HG02884 (cell line): ENCODE results near the gene BCAS3.
"Not testable (repeated sequence)": the region's sequence is repeated elsewhere in the genome, so short reads cannot be mapped to it uniquely, and the experiment has no call there.

Source experiments
- ATAC-seq: cut with Tn5 transposase; IDR thresholded peaks from one replicate; pipeline ENCODE4 v1.9.1; 2021; ENCODE audit warnings: mild to moderate bottlenecking, moderate library complexity; ENCODE audit not compliant: unreplicated experiment

BCAS3 gene

DNA sequence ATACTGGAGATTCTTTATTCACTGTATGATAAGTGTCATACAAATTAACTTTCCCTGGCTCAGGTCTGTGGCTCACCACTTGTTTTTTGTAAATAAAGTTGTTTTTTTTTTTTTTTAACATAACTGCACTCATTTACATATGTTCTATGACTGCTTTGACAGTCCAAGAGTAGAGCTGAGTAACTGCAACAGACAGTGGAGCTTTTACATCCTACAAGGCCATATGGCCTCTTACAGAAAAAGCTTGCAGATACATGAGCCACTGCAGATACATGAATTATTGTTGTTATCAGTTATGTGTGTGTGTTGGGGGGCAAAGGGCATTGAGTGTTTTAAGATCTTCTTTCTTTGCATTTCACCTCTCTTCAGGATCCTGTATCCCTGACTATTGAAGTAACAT is 311.7 kb downstream of the BCAS3 start:
- no peak for ATAC-seq

DNA sequence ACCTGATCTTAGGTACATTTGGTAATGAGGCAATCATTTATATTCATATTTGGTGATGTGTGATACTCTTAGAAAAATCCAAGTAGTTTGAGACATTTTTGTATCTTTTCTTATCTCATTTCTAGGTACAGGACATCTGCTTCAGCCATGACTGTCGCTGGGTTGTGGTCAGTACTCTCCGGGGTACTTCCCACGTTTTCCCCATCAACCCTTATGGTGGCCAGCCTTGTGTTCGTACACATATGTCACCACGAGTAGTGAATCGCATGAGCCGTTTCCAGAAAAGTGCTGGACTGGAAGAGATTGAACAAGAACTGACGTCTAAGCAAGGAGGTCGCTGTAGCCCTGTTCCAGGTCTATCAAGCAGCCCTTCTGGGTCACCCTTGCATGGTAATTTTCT is 312.2 kb downstream of the BCAS3 start:
- ATAC-seq: no peak

DNA sequence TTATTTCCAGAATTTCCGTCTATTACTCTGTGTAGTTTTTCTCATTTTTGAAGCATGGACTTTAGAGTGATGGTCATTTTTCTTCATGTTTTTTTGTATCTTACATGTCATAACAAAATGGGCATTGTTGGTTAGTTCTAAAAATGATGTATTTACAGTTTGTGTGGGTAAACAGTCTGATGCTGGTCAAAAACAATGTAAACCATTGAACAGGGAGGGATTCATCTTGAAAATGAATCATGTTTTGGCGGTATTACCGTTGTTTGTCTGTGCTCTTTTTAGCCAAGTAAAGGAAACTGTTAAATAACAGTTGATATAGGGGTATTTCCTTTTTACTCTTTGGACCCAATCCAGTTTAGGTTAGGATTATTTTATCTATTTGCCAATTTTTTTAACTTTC is 315.8 kb downstream of the BCAS3 start:
- ATAC-seq: no peak

DNA sequence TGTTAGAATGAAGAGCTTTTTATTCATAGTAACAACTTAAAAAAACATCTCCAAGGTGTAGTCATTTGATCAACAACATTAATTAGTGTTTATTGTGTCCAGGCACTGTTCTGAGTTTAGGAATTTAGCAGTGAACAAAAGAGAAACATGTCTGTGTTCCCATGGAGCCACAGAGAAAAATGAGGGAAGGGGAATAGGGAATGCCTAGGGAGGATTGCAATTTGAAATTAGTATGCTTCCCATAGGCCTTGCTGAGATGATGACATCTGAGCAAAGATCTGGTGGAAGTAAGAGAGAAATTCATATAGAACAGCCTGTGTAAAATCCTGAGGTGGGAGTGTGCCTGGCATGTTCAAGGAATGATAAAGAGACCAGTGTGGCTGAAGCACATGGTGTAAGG is 318.0 kb downstream of the BCAS3 start:
- ATAC-seq: no peak

GRCh38 chr17:61000911-61001310 is 323.3 kb downstream of the BCAS3 start:
- no peak for ATAC-seq

GRCh38 chr17:61002316-61002736 is 324.7 kb downstream of the BCAS3 start:
- ATAC-seq: no peak

DNA sequence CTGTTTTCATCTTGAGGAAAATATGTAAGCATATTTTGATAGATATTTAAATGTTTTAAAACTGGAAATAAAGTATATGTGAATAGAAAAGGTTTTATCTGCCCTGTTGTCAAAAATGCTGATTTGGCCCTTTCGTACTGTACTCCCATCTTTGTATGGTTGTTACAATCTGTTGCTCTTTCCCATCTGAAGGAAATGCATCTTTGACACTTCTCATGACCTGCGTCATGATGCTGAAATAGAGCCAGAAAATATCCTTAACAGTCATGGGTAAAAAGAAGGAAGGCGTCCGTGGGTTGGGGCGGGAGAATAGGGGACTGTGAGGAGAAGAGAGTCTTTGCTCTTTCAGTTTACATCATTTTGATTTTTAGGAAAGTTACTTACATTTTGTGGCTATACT is 327.7 kb downstream of the BCAS3 start:
- no peak for ATAC-seq

DNA sequence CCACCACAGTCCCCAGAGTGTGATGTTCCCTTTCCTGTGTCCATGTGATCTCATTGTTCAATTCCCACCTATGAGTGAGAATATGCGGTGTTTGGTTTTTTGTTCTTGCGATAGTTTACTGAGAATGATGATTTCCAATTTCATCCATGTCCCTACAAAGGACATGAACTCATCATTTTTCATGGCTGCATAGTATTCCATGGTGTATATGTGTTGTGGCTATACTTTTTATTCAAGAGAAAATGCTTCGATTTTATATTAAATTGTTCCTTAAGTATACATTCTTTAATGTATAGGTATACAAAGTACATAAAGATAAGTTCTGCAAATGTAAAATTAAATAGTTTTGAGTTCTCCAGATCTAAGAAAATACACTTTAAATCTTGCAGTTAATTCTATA is 328.3 kb downstream of the BCAS3 start:
- not testable (repeated sequence) for ATAC-seq

DNA sequence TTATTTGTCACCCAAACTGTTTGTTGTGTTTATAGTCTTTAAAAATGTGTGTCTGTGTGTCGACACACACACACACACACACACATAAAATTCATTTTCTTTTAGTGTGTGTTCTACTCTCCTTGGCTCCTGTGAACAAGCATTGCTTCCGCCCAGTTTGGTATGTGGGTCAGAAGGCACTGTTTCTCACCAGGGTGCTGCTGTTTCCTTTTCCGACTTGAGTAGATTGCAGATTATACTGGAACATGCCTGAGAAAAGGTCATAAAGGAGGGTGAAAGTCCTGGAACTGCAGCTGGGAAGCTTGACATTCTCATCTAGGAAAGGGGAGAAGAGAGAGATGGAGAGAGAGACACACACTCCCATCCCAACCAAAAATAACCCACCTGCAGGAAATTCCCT is 330.3 kb downstream of the BCAS3 start:
- ATAC-seq: no peak

DNA sequence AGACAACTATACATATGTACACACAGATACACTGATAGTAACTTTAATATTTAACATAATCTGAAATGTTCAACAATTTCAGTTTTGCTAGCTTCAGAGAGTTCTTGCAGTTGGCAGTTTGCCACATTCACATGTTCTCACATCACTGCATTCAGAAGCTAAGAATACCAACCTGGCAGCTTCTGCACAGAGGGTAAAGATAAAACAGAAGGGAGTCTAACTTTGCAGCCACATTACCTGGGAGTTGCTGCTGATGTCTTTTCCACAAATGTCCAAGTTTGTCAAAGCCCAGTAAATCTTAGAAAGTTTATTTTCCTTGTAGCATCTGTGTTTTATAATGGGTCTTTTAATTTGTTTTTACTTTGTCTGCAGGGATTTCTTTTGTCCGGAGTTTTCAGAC is 332.0 kb downstream of the BCAS3 start:
- ATAC-seq: no peak

DNA sequence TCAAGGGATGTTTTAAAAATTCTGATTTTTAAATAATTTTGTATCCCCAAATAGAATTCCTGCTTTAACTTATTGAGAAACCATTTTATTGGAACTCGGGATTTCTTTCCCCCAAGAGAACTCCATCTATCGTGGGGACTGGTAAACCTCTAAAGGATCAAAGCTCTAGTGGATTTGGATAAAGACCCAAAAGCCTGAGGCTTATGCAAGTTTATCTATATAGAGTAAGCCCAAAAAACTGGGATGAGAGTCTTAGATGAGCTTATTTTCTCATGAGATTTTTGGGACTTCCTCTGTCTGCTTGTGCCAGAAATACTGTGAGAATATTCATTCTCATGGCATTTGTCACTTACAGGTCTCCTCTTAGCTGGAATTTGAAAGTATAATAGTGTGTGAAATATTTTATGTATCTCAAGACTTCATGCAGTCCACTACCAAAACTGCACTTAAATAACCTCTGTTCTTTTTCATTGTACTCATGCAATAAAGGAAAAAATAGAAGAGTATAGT is 333.1 kb downstream of the BCAS3 start:
- no peak for ATAC-seq

GRCh38 chr17:61011251-61011650 is 333.6 kb downstream of the BCAS3 start:
- ATAC-seq: no peak

GRCh38 chr17:61015966-61016365 is 338.3 kb downstream of the BCAS3 start:
- no peak for ATAC-seq

DNA sequence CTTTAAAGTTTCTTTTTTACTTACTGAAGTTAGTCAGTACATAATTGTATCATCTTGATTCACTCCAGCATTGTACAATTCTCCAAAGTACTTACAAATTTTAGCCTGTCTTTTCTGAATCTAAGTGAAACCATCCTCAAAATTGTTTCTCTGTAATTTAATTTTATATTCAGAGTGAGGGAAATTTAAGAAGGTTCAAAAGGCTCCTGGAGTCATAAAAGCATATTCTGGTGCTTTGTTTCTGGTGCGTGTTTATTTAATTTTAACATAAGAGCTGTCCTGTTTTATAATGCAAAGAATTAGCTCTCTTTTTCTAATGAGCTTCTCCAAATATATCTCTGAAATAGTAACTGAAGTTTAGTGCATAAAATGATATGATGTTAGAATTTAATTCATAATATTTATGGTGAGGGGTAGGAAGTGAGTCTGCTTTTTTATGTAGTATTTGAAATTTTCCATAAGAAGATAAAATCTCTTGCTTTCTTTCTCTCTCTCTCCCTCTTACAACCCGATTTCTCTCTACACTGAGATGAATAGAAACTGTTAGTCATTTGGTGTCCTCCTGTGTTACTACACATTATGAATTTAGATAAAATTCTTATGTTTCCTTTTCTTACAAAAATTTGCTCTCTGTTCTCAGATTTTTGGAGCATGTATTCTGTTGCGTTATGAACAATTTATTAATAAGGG is 339.8 kb downstream of the BCAS3 start:
- no peak for ATAC-seq

DNA sequence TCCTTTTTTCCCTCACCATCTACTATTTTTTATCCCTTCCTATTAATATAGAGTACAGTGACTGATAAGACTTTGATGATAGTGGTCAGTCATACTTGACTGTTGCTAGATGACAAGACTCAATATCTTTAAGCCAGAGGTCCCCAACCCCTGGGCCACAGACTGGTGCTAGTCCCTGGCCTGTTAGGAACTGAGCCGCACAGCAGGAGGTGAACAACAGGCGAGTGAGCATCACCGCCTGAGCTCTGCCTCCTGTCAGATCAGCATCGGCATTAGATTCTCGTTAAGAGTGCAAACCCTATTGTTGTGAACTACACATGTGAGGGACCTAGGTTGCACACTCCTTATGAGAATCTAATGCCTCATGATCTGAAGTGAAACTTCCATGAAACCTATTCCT is 341.3 kb downstream of the BCAS3 start:
- ATAC-seq: no peak

DNA sequence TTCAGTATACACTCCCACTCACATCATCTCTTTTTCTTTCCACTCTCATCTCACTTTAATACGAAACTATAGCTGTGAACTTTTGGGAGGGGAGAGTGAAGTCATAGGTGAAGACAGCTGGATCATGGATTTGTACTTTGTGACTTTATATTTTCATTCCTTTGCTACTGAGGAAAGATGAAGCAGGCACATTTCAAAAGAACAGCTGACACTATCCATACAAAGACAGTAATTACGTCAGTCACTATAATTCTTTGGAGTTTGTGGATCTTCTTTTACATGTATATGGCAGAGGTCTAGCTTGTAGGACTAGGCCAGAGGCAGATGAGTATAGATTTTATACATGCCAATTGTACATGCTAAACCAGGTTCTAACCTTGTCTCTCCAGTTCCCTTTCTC is 346.3 kb downstream of the BCAS3 start:
- no peak for ATAC-seq

DNA sequence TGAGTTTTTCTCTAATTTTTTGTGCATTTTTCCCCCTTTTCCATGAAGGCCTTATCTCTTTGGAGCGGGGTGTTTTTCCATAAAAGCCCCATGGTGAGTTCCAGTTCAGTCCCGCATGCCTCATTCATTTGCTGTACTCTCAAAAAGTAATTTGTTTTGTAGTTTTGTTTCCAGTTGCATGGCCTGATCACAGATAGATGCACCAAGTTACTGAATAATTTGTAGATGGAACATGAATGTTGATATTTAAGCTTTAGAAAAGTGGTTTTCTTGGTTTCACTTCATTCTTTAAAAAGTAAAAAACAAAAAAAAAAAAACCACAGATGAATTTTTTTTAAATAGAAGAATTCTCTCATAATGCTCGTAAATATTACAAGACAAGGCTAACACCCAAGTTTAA is 349.2 kb downstream of the BCAS3 start:
- no peak for ATAC-seq

- ATAC-seq: no peak
These were observed 351.5 kb downstream of the BCAS3 start for GRCh38 chr17:61029181-61029580.

DNA sequence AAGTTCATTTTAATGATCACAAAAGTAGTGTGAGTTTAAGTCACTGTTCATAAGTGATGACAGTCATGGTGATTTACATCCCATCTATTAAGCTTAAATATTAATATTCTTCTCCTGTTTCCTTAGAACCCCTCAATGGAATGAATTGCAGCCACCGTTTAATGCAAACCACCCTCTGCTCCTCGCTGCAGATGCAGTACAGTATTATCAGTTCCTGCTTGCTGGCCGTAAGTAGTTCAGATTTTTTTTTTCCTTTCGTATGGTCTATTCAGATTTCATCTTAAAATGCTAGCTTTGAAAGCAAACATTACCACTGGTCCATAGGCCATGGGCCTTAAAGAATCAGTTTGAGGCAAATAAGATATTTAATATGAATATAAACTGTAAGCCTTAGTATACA is 363.0 kb downstream of the BCAS3 start:
- no peak for ATAC-seq

DNA sequence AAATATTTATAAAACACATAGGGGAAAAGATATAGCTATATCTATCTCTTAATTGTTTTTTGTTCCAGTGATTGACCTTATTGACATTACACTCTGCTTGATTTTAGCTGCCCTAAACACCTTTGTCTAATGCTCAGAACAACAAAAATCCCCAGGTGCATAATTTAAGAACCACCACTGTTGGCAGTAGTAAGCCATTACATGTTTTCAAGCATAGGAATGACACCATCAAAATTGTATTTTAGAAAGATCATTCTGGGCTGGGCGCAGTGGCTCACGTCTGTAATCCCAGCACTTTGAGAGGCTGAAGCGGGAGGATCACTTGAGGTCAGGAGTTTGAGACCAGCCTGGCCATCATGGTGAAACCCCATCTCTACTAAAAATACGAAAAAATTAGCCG is 364.7 kb downstream of the BCAS3 start:
- ATAC-seq: not testable (repeated sequence)

- ATAC-seq: no peak
These were observed 369.9 kb downstream of the BCAS3 start for GRCh38 chr17:61047515-61047914.

GRCh38 chr17:61048376-61049106 is 370.9 kb downstream of the BCAS3 start:
- no peak for ATAC-seq
